ENCODE measurements around the gene PTP4A2. TPM values are rescaled to one million over a fixed set of nuclear protein-coding genes. Genes with fewer than 3 reads are reported as not detected.
"Not testable (repeated sequence)": the region's sequence is repeated elsewhere in the genome, so short reads cannot be mapped to it uniquely, and the experiment has no call there.

The PTP4A2 gene
- total and polyA plus RNA-seq, 2 experiments from 2014 or later, result 300 to 354 TPM

GRCh38 chr1:31926853-31927660 lies 11.1 kb downstream of the PTP4A2 start:
- Histone ChIP-seq H3K36me3 (replicated peaks; ENCODE audit: insufficient read depth, low read depth) (no peaks in the 10 kb centered on the region), H3K27ac (peak overlapping the region; percentile 2), H3K9me3 (ENCODE audit: low read depth) (no peaks in the 10 kb centered on the region), H3K27me3 (no peaks in the 10 kb centered on the region), H3K79me2 (peaks cover 98% of the 10 kb centered on the region), H3K4me1 (ENCODE audit: insufficient read depth) (peaks cover 60% of the 10 kb centered on the region), H3K9me2 (replicated peaks; ENCODE audit: insufficient read depth) (no peaks in the 10 kb centered on the region), H2AFZ (no peak overlapping the region), H3K4me3 (no peak overlapping the region), H4K20me1 (ENCODE audit: insufficient read depth, poor library complexity, severe bottlenecking) (peaks cover 97% of the 10 kb centered on the region), H3K4me2 (peak overlapping the region; percentile 14)
- TF ChIP-seq EZH2phosphoT487 (IDR thresholded peaks at IDR 0.05; ENCODE audit: low read depth, severe bottlenecking, unreplicated experiment) (no peak), EZH2 (IDR thresholded peaks at IDR 0.05; ENCODE audit: borderline replicate concordance) (no peak), CTCF (IDR thresholded peaks at IDR 0.05; ENCODE audit: poor library complexity) (no peak)
- 87% methylated on average over 8 of the region's 8 CpGs for WGBS (ENCODE audit: low lambda C conversion rate, missing lambda C conversion rate)
- DNase-seq (ENCODE audit: low spot score), result no peak

GRCh38 chr1:31926252-31926651 lies 11.9 kb downstream of the PTP4A2 start:
- Histone ChIP-seq H3K4me2 (peak overlapping the region; percentile 14), H3K27me3 (no peaks in the 10 kb centered on the region), H4K20me1 (ENCODE audit: insufficient read depth, poor library complexity, severe bottlenecking) (peaks cover 97% of the 10 kb centered on the region), H3K27ac (peak overlapping the region; percentile 2), H3K9me2 (replicated peaks; ENCODE audit: insufficient read depth) (no peaks in the 10 kb centered on the region), H3K4me3 (no peak overlapping the region), H3K79me2 (peaks cover 98% of the 10 kb centered on the region), H3K4me1 (ENCODE audit: insufficient read depth) (peaks cover 58% of the 10 kb centered on the region), H3K36me3 (replicated peaks; ENCODE audit: insufficient read depth, low read depth) (no peaks in the 10 kb centered on the region), H3K9me3 (ENCODE audit: low read depth) (no peaks in the 10 kb centered on the region), H2AFZ (no peak overlapping the region)
- WGBS (ENCODE audit: low lambda C conversion rate, missing lambda C conversion rate), result 86% methylated on average over 2 of the region's 2 CpGs
- DNase-seq (ENCODE audit: low spot score), result no peak
- no peak for TF ChIP-seq EZH2phosphoT487 (IDR thresholded peaks at IDR 0.05; ENCODE audit: low read depth, severe bottlenecking, unreplicated experiment)
- no peak for TF ChIP-seq CTCF (IDR thresholded peaks at IDR 0.05; ENCODE audit: poor library complexity)
- TF ChIP-seq EZH2 (IDR thresholded peaks at IDR 0.05; ENCODE audit: borderline replicate concordance), result no peak

GRCh38 chr1:31925824-31926223 lies 12.3 kb downstream of the PTP4A2 start:
- not testable (repeated sequence) for H3K9me3 ChIP-seq (ENCODE audit: low read depth); H3K4me3 ChIP-seq; H2AFZ ChIP-seq; H3K9me2 ChIP-seq (replicated peaks; ENCODE audit: insufficient read depth); H3K27me3 ChIP-seq; H3K36me3 ChIP-seq (replicated peaks; ENCODE audit: insufficient read depth, low read depth); DNase-seq (ENCODE audit: low spot score)
- Histone ChIP-seq H3K4me2 (peak overlapping the region; percentile 52), H3K27ac (peak overlapping the region; percentile 67), H3K4me1 (ENCODE audit: insufficient read depth) (peaks cover 55% of the 10 kb centered on the region), H4K20me1 (ENCODE audit: insufficient read depth, poor library complexity, severe bottlenecking) (peaks cover 97% of the 10 kb centered on the region), H3K79me2 (peaks cover 98% of the 10 kb centered on the region)
- 90% methylated on average over 13 of the region's 13 CpGs for WGBS (ENCODE audit: low lambda C conversion rate, missing lambda C conversion rate)

- DNase-seq (ENCODE audit: low spot score), result no peak
- H3K79me2 ChIP-seq, result peaks cover 96% of the 10 kb centered on the region
- H3K27me3 ChIP-seq, result no peaks in the 10 kb centered on the region
- WGBS (ENCODE audit: low lambda C conversion rate, missing lambda C conversion rate), result 14% methylated on average over 1 of the region's 1 CpG
- H4K20me1 ChIP-seq (ENCODE audit: insufficient read depth, poor library complexity, severe bottlenecking), result peaks cover 95% of the 10 kb centered on the region
- no peaks in the 10 kb centered on the region for H3K36me3 ChIP-seq (replicated peaks; ENCODE audit: insufficient read depth, low read depth)
- no peaks in the 10 kb centered on the region for H3K9me3 ChIP-seq (ENCODE audit: low read depth)
- TF ChIP-seq CTCF (IDR thresholded peaks at IDR 0.05; ENCODE audit: poor library complexity) (no peak), EZH2 (IDR thresholded peaks at IDR 0.05; ENCODE audit: borderline replicate concordance) (no peak), EZH2phosphoT487 (IDR thresholded peaks at IDR 0.05; ENCODE audit: low read depth, severe bottlenecking, unreplicated experiment) (no peak)
- H2AFZ ChIP-seq, result no peak overlapping the region
- H3K4me2 ChIP-seq, result peak overlapping the region; percentile 52
- no peak overlapping the region for H3K4me3 ChIP-seq
- peak overlapping the region; percentile 67 for H3K27ac ChIP-seq
- peaks cover 47% of the 10 kb centered on the region for H3K4me1 ChIP-seq (ENCODE audit: insufficient read depth)
- no peaks in the 10 kb centered on the region for H3K9me2 ChIP-seq (replicated peaks; ENCODE audit: insufficient read depth)
These were observed 13.3 kb downstream of the PTP4A2 start for GRCh38 chr1:31924839-31925238.
